H1 (cell line): Measurements from ENCODE around the gene ISG15. TPM values are rescaled to one million over a fixed set of nuclear protein-coding genes. Genes with fewer than 3 reads are reported as not detected.

Source experiments
- CTCF ChIA-PET: fragments of 300-600 bp; sonication (Branson Sonifier 250); formaldehyde crosslinking; loops from one replicate; lab custom pipeline; 2021; ENCODE audit not compliant: partially characterized antibody; lab: Charles Lee
- POLR2A ChIA-PET: fragments of 300-600 bp; sonication (Branson Sonifier 250); formaldehyde crosslinking; loops from one replicate; lab custom pipeline; 2021; ENCODE audit warnings: inconsistent platforms; ENCODE audit not compliant: partially characterized antibody; lab: Charles Lee
- DNase-seq, 2 experiments: peaks; one replicate each; pipeline versions ENCODE4 v3.0.0 to v3.0.0-alpha.2; 2010 to 2022; ENCODE audit warnings: low spot score in 2 of 2, low read depth in 1 of 2, mixed read lengths in 1 of 2
- FAIRE-seq: peaks from 2 replicates; lab custom pipeline; 2011; peaks lifted over from hg19 to GRCh38; lab: Jason Lieb, UNC
- H2AFZ ChIP-seq: 2 replicates; pipeline ENCODE4 v1.8.1; 2012; ENCODE audit warnings: low read length, inconsistent platforms
- H2AK5ac ChIP-seq: 2 replicates; pipeline ENCODE4 v1.6.1; 2013; ENCODE audit warnings: low read depth, low read length
- H2BK120ac ChIP-seq: replicated peaks from 2 replicates; pipeline ENCODE3; 2013; ENCODE audit warnings: low read depth, low read length, inconsistent platforms
- H2BK12ac ChIP-seq: 2 replicates; pipeline ENCODE4 v1.6.1; 2013; ENCODE audit warnings: low read depth, low read length
- H2BK15ac ChIP-seq: 2 replicates; pipeline ENCODE4 v1.6.1; 2013; ENCODE audit warnings: low read length
- H2BK20ac ChIP-seq: 2 replicates; pipeline ENCODE4 v1.6.1; 2013; ENCODE audit warnings: low read length
- H2BK5ac ChIP-seq: 2 replicates; pipeline ENCODE4 v1.6.1; 2013; ENCODE audit warnings: low read depth, low read length
- H3K14ac ChIP-seq: 2 replicates; pipeline ENCODE4 v1.6.1; 2013; ENCODE audit warnings: inconsistent platforms; ENCODE audit not compliant: insufficient read length
- H3K18ac ChIP-seq: 2 replicates; pipeline ENCODE4 v1.6.1; 2013; ENCODE audit warnings: low read length; ENCODE audit errors: extremely low read depth
- H3K23ac ChIP-seq: 2 replicates; pipeline ENCODE4 v1.6.1; 2013; ENCODE audit warnings: inconsistent platforms; ENCODE audit not compliant: insufficient read length
- H3K23me2 ChIP-seq: 2 replicates; pipeline ENCODE4 v1.6.1; 2013; ENCODE audit warnings: low read depth, low read length
- H3K27ac ChIP-seq: 2 replicates; pipeline ENCODE4 v1.6.1; 2011; ENCODE audit warnings: low read depth, low read length, inconsistent platforms
- H3K27me3 ChIP-seq, 4 experiments: replicated peaks in 1 of 4; 1 replicate in 1 of 4; 2 replicates in 3 of 4; pipeline versions ENCODE4 v1.6.1 to v1.8.1; 2011 to 2013; ENCODE audit warnings: low read length in 3 of 4, mild to moderate bottlenecking in 3 of 4, inconsistent platforms in 2 of 4, mixed read lengths in 2 of 4, moderate library complexity in 1 of 4; ENCODE audit not compliant: control insufficient read depth in 3 of 4, insufficient read depth in 3 of 4; ENCODE audit errors: extremely low read depth in 1 of 4
- H3K36me3 ChIP-seq, 4 experiments: 2 replicates each; pipeline versions ENCODE4 v1.6.1 to v1.8.1; 2011 to 2013; ENCODE audit warnings: mild to moderate bottlenecking in 4 of 4, low read length in 3 of 4, moderate library complexity in 2 of 4, control low read depth in 1 of 4, inconsistent platforms in 1 of 4; ENCODE audit not compliant: insufficient read depth in 4 of 4, control insufficient read depth in 2 of 4
- H3K4ac ChIP-seq: replicated peaks from 2 replicates; pipeline ENCODE3; 2013; ENCODE audit warnings: low read length, low read depth, mixed read lengths, inconsistent platforms; ENCODE audit not compliant: insufficient read length
- H3K4me1 ChIP-seq, 4 experiments: replicated peaks in 1 of 4; 1 replicate in 1 of 4; 2 replicates in 3 of 4; pipeline versions ENCODE4 v1.6.1 to v1.8.1; 2011 to 2013; ENCODE audit warnings: low read length in 3 of 4, inconsistent platforms in 2 of 4, mixed read lengths in 1 of 4; ENCODE audit not compliant: insufficient read depth in 4 of 4, control insufficient read depth in 3 of 4
- H3K4me2 ChIP-seq, 2 experiments: 2 replicates each; pipeline versions ENCODE4 v1.6.1 to v1.8.1; 2011 to 2013; ENCODE audit warnings: low read depth in 2 of 2, low read length in 2 of 2, control low read depth in 1 of 2, inconsistent platforms in 1 of 2, mild to moderate bottlenecking in 1 of 2; ENCODE audit not compliant: insufficient read depth in 1 of 2
- H3K4me3 ChIP-seq, 4 experiments: fragments of 200-600, 300-600 bp in 1 of 4; sonication (generic), shearing (Covaris generic), sonication (Bioruptor Twin) in 1 of 4; 2 replicates each; pipeline versions ENCODE4 v1.5.1 to v1.8.1; 2011 to 2016; ENCODE audit warnings: low read length in 4 of 4, low read depth in 3 of 4, control low read depth in 2 of 4, inconsistent platforms in 2 of 4, mild to moderate bottlenecking in 2 of 4, mixed read lengths in 1 of 4, moderate library complexity in 1 of 4; ENCODE audit not compliant: insufficient read depth in 2 of 4; ENCODE audit errors: extremely low read depth in 1 of 4
- H3K56ac ChIP-seq: replicated peaks from 2 replicates; pipeline ENCODE3; 2013; ENCODE audit warnings: low read depth, mild to moderate bottlenecking, mixed read lengths, low read length, inconsistent platforms; ENCODE audit not compliant: insufficient read length
- H3K79me1 ChIP-seq: 2 replicates; pipeline ENCODE4 v1.6.1; 2013; ENCODE audit warnings: low read depth, low read length, control low read depth
- H3K79me2 ChIP-seq, 2 experiments: 2 replicates each; pipeline versions ENCODE4 v1.6.1 to v1.8.1; 2012 to 2013; ENCODE audit warnings: low read length in 2 of 2, mild to moderate bottlenecking in 2 of 2, inconsistent platforms in 1 of 2; ENCODE audit not compliant: insufficient read depth in 2 of 2, control insufficient read depth in 1 of 2
- H3K9ac ChIP-seq, 4 experiments: replicated peaks in 1 of 4; 1 replicate in 1 of 4; 2 replicates in 3 of 4; pipeline versions ENCODE4 v1.6.1 to v1.8.1; 2011 to 2013; ENCODE audit warnings: low read depth in 3 of 4, low read length in 3 of 4, control low read depth in 2 of 4, mild to moderate bottlenecking in 2 of 4, moderate library complexity in 2 of 4, inconsistent platforms in 1 of 4; ENCODE audit errors: extremely low read depth in 1 of 4
- H3K9me3 ChIP-seq, 2 experiments: 2 replicates each; pipeline versions ENCODE4 v1.6.1 to v1.8.1; 2012 to 2013; ENCODE audit warnings: mild to moderate bottlenecking in 2 of 2, moderate library complexity in 2 of 2, control low read depth in 1 of 2, inconsistent platforms in 1 of 2, low read depth in 1 of 2, low read length in 1 of 2, mixed read lengths in 1 of 2; ENCODE audit not compliant: insufficient read depth in 2 of 2
- H4K20me1 ChIP-seq, 2 experiments: replicated peaks in 1 of 2; 2 replicates each; pipeline versions ENCODE3 to v1.8.1; 2011 to 2013; ENCODE audit warnings: inconsistent platforms in 2 of 2, low read length in 2 of 2, mild to moderate bottlenecking in 1 of 2; ENCODE audit not compliant: insufficient read depth in 2 of 2, control insufficient read depth in 1 of 2
- H4K5ac ChIP-seq: 2 replicates; pipeline ENCODE4 v1.6.1; 2013; ENCODE audit warnings: low read length, low read depth, mixed read lengths, inconsistent platforms; ENCODE audit not compliant: insufficient read length
- H4K8ac ChIP-seq: 2 replicates; pipeline ENCODE4 v1.8.0; 2013; ENCODE audit warnings: mild to moderate bottlenecking, moderate library complexity, low read length, inconsistent platforms; ENCODE audit not compliant: insufficient read depth; ENCODE audit errors: extremely low read depth
- H4K91ac ChIP-seq: replicated peaks from 2 replicates; pipeline ENCODE3; 2013; ENCODE audit warnings: low read length, mixed read lengths, inconsistent platforms; ENCODE audit not compliant: insufficient read length
- BRCA1 ChIP-seq: IDR thresholded peaks from 2 replicates; pipeline ENCODE4 v1.6.1; 2012; ENCODE audit warnings: low read depth, low read length, improper control_type of control experiment
- E2F6 ChIP-seq: IDR thresholded peaks from 2 replicates; pipeline ENCODE4 v1.6.1; 2012; ENCODE audit warnings: inconsistent platforms
- HDAC2 ChIP-seq, 2 experiments: fragments of 300-600 bp in 1 of 2; sonication (generic) in 1 of 2; IDR thresholded peaks; 2 replicates each; pipeline ENCODE4 v1.6.1; 2011 to 2012; ENCODE audit warnings: low read depth in 2 of 2, low read length in 2 of 2, mild to moderate bottlenecking in 2 of 2, moderate library complexity in 2 of 2, borderline replicate concordance in 1 of 2, inconsistent platforms in 1 of 2
- SP4 ChIP-seq: IDR thresholded peaks from 2 replicates; pipeline ENCODE4 v1.6.1; 2012; ENCODE audit warnings: low read length, inconsistent platforms
- SUZ12 ChIP-seq: fragments of 200-600 bp; sonication (generic); IDR thresholded peaks from 2 replicates; pipeline ENCODE4 v1.6.1; 2012; ENCODE audit warnings: mild to moderate bottlenecking, inconsistent platforms, low read length, moderate library complexity, mixed read lengths
- TAF7 ChIP-seq: optimal IDR thresholded peaks from 2 replicates; pipeline ENCODE3; 2011; ENCODE audit warnings: low read depth, mild to moderate bottlenecking, inconsistent platforms, low read length, moderate library complexity, borderline replicate concordance
- USF2 ChIP-seq: IDR thresholded peaks from 2 replicates; pipeline ENCODE4 v1.6.1; 2011; ENCODE audit warnings: low read length, improper control_type of control experiment
- WGBS, 2 experiments: shearing (Covaris generic) in 1 of 2; methylation state at CpG; one replicate each; pipeline versions ENCODE4 v1.1.6 to v1.1.7; 2013 to 2015; ENCODE audit warnings: low lambda C conversion rate in 2 of 2, mixed read lengths in 2 of 2, inconsistent platforms in 1 of 2, low coverage in 1 of 2, missing lambda C conversion rate in 1 of 2; ENCODE audit not compliant: insufficient replicate concordance in 2 of 2, insufficient coverage in 1 of 2, insufficient read length in 1 of 2; ENCODE audit errors: extremely low coverage in 1 of 2, missing lambda C conversion rate in 1 of 2; 5-methylcytosine and 5-hydroxymethylcytosine counted together
- polyA plus RNA-seq, 7 experiments: library from polyadenylated mRNA; depleted of rRNA in 3 of 7; stranded (reverse) in 5 of 7; unstranded in 2 of 7; fragments of >200 nt in 5 of 7; fragments of 200-250 nt in 2 of 7; gene quantifications; 1 replicate in 5 of 7; 2 replicates in 1 of 7; 4 replicates in 1 of 7; pipeline versions ENCODE4 v1.2.1 to v1.2.3, GENCODE V29; 2011 to 2013; ENCODE audit warnings: missing spikeins in 2 of 7, mixed read lengths in 2 of 7
- total RNA-seq: library from RNA; stranded (reverse); fragmentation: NEBNext Ultra II Directional; extraction: Animal tissue kit (Norgen Biotek cat#: 25700); gene quantifications from 2 replicates; pipeline ENCODE4 v1.2.1, GENCODE V29; 2021

The ISG15 gene
- total and polyA plus RNA-seq, 2 of the 8 experiments (the other 6 are each of a cell fraction or from before 2014, with no cell fraction given) = 29.3 to 121 TPM

GRCh38 chr1:1048765-1049164, 35.5 kb downstream of the ISG15 start:
- WGBS, 2 experiments = 89% methylated on average over 9 of the region's 28 CpGs; no CpG with 5 or more reads in 1 of the 2 experiments
- peaks cover 8 to 83% (median 44%) of the 10 kb centered on the region in 4 experiments for H3K36me3 ChIP-seq
- no peak for DNase-seq
- TF ChIP-seq USF2 = no peak
- TF ChIP-seq BRCA1 = no peak
- no peak for TF ChIP-seq SUZ12
- TF ChIP-seq SP4 = no peak
- no peak for TF ChIP-seq TAF7
- no peak for TF ChIP-seq HDAC2 (IDR thresholded peaks at IDR 0.05; ENCODE audit: borderline replicate concordance in 1 of 2, low read depth in 2 of 2, low read length in 2 of 2)
- TF ChIP-seq E2F6 = no peak

More at GRCh38 chr1:1048765-1049164, 35.5 kb downstream of the ISG15 start:
- no peak overlapping the region for H2BK5ac ChIP-seq
- ChIA-PET POLR2A (interaction anchor here (1.1 to 1.7 kb wide), 2 partner anchors 11 to 17 kb away, joined by 4 to 5 read pairs; no protein-coding TSS in a partner anchor), CTCF (interaction anchor here (0.9 to 2.4 kb wide), 2 partner anchors 9 to 15 kb away, joined by 4 to 6 read pairs; no protein-coding TSS in a partner anchor)
- no peak overlapping the region for H3K23ac ChIP-seq
- H2BK12ac ChIP-seq = no peak overlapping the region
- H4K8ac ChIP-seq = no peak overlapping the region
- H4K91ac ChIP-seq = no peak overlapping the region
- H3K14ac ChIP-seq = no peak overlapping the region
- H3K4me3 ChIP-seq = no peak overlapping the region
- no peaks in the 10 kb centered on the region for H3K27me3 ChIP-seq
- H3K9ac ChIP-seq = no peak overlapping the region
- H3K4me2 ChIP-seq = no peak overlapping the region
- H3K79me2 ChIP-seq = no peaks in the 10 kb centered on the region
- no peak for FAIRE-seq
- H3K56ac ChIP-seq = no peak overlapping the region
- H2BK20ac ChIP-seq = no peak overlapping the region
- H3K4me1 ChIP-seq = no peaks in the 10 kb centered on the region
- no peak overlapping the region for H2AFZ ChIP-seq
- H2BK120ac ChIP-seq = no peak overlapping the region
- H2AK5ac ChIP-seq = no peak overlapping the region
- H3K4ac ChIP-seq = no peak overlapping the region
- no peak overlapping the region for H2BK15ac ChIP-seq
- H3K18ac ChIP-seq = no peak overlapping the region
- no peak overlapping the region for H3K27ac ChIP-seq
- peaks cover 7% of the 10 kb centered on the region for H3K79me1 ChIP-seq
- no peak overlapping the region for H4K5ac ChIP-seq
- peaks cover 2 to 17% of the 10 kb centered on the region in 2 experiments for H4K20me1 ChIP-seq
- no peaks in the 10 kb centered on the region for H3K9me3 ChIP-seq
- no peaks in the 10 kb centered on the region for H3K23me2 ChIP-seq
